ENCODE measurements around the gene ANKRD34A.

ANKRD34A gene

GRCh38 chr1:145961425-145962156 lies 2.8 kb downstream of the ANKRD34A start:
- Histone ChIP-seq H3K36me3 (ENCODE audit: insufficient read depth, low read length) (no peaks in the 10 kb centered on the region), H3K4me3 (ENCODE audit: low read depth in 1 of 2, low read length in 2 of 2) (peak overlapping the region; percentile 63 to 94), H3K9ac (ENCODE audit: low read length) (peak overlapping the region; percentile 89), H3K4me1 (ENCODE audit: insufficient read depth, low read length) (peaks cover 46% of the 10 kb centered on the region), H3K27me3 (ENCODE audit: control insufficient read depth in 1 of 2, insufficient read depth in 2 of 2, low read length in 2 of 2) (no peaks in the 10 kb centered on the region), H3K27ac (ENCODE audit: low read depth, low read length) (peak overlapping the region; percentile 89), H3K9me3 (ENCODE audit: low read length) (no peaks in the 10 kb centered on the region)

GRCh38 chr1:145961109-145961424 lies 3.3 kb downstream of the ANKRD34A start:
- Histone ChIP-seq H3K27ac (ENCODE audit: low read depth, low read length) (peak overlapping the region; percentile 89), H3K4me1 (ENCODE audit: insufficient read depth, low read length) (peaks cover 51% of the 10 kb centered on the region), H3K36me3 (ENCODE audit: insufficient read depth, low read length) (no peaks in the 10 kb centered on the region), H3K4me3 (ENCODE audit: low read depth in 1 of 2, low read length in 2 of 2) (peak overlapping the region; percentile 63 to 94), H3K27me3 (ENCODE audit: control insufficient read depth in 1 of 2, insufficient read depth in 2 of 2, low read length in 2 of 2) (no peaks in the 10 kb centered on the region), H3K9me3 (ENCODE audit: low read length) (no peaks in the 10 kb centered on the region), H3K9ac (ENCODE audit: low read length) (peak overlapping the region; percentile 89)

- H3K4me1 ChIP-seq (ENCODE audit: insufficient read depth, low read length): peaks cover 56% of the 10 kb centered on the region
- peak overlapping the region; percentile 89 for H3K27ac ChIP-seq (ENCODE audit: low read depth, low read length)
- peak overlapping the region; percentile 63 to 94 for H3K4me3 ChIP-seq (ENCODE audit: low read depth in 1 of 2, low read length in 2 of 2)
- no peaks in the 10 kb centered on the region for H3K27me3 ChIP-seq (ENCODE audit: control insufficient read depth in 1 of 2, insufficient read depth in 2 of 2, low read length in 2 of 2)
- H3K9me3 ChIP-seq (ENCODE audit: low read length): no peaks in the 10 kb centered on the region
- no peaks in the 10 kb centered on the region for H3K36me3 ChIP-seq (ENCODE audit: insufficient read depth, low read length)
- peak overlapping the region; percentile 89 for H3K9ac ChIP-seq (ENCODE audit: low read length)
These were observed 3.8 kb downstream of the ANKRD34A start for GRCh38 chr1:145960468-145961108.

DNA sequence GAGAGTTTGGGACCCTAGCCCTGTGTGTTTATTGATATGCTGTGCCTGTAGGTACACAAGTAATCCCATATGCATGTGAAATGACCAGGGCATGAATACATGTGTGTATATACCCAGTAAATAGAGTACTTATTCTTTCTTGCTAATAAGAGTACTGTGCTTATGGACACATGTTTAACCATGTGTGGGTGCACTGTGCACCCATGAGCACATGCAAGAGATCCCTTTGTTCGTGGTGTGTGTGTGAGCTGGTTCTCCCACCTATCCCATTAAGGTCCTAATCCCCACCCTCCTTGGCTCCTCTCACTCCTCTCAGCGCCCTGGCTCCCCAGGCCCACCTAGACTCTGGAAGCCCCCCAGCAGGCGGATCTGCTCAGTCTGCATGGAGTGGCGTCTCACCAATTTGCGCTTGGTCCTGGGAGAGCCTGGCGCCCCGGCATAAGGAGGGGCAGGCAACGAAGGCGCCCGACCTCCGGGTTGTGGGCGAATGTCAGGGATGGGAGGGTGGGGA lies 4.4 kb downstream of the ANKRD34A start:
- H3K4me3 ChIP-seq (ENCODE audit: low read depth in 1 of 2, low read length in 2 of 2): peak overlapping the region; percentile 63 to 94
- peak overlapping the region; percentile 14 for H3K9ac ChIP-seq (ENCODE audit: low read length)
- H3K27ac ChIP-seq (ENCODE audit: low read depth, low read length): peak overlapping the region; percentile 89
- H3K9me3 ChIP-seq (ENCODE audit: low read length): no peaks in the 10 kb centered on the region
- H3K36me3 ChIP-seq (ENCODE audit: insufficient read depth, low read length): no peaks in the 10 kb centered on the region
- peaks cover 57% of the 10 kb centered on the region for H3K4me1 ChIP-seq (ENCODE audit: insufficient read depth, low read length)
- H3K27me3 ChIP-seq (ENCODE audit: control insufficient read depth in 1 of 2, insufficient read depth in 2 of 2, low read length in 2 of 2): no peaks in the 10 kb centered on the region

GRCh38 chr1:145959333-145959732 lies 5.0 kb downstream of the ANKRD34A start:
- no peak overlapping the region for H3K4me3 ChIP-seq (ENCODE audit: low read depth in 1 of 2, low read length in 2 of 2)
- H3K9ac ChIP-seq (ENCODE audit: low read length): no peak overlapping the region
- H3K27ac ChIP-seq (ENCODE audit: low read depth, low read length): peak overlapping the region; percentile 89
- H3K4me1 ChIP-seq (ENCODE audit: insufficient read depth, low read length): peaks cover 63% of the 10 kb centered on the region
- H3K27me3 ChIP-seq (ENCODE audit: control insufficient read depth in 1 of 2, insufficient read depth in 2 of 2, low read length in 2 of 2): no peaks in the 10 kb centered on the region
- H3K9me3 ChIP-seq (ENCODE audit: low read length): no peaks in the 10 kb centered on the region
- H3K36me3 ChIP-seq (ENCODE audit: insufficient read depth, low read length): no peaks in the 10 kb centered on the region

GRCh38 chr1:145958734-145959133 lies 5.6 kb downstream of the ANKRD34A start:
- peak overlapping the region; percentile 90 for H3K27ac ChIP-seq (ENCODE audit: low read depth, low read length)

GRCh38 chr1:145957443-145958319 lies 6.7 kb downstream of the ANKRD34A start, which contains the start of gene LIX1L:
TSS of gene LIX1L (minus strand) at chr1:145958017. CDS start at chr1:145957927, 90 bp downstream.
- peaks cover 58% of the 10 kb centered on the region for H3K4me1 ChIP-seq (ENCODE audit: insufficient read depth, low read length)

More at GRCh38 chr1:145958734-145959133, 5.6 kb downstream of the ANKRD34A start:
- no peaks in the 10 kb centered on the region for H3K9me3 ChIP-seq (ENCODE audit: low read length)
- H3K4me3 ChIP-seq (ENCODE audit: low read depth in 1 of 2, low read length in 2 of 2): no peak overlapping the region
- H3K4me1 ChIP-seq (ENCODE audit: insufficient read depth, low read length): peaks cover 64% of the 10 kb centered on the region
- no peak overlapping the region for H3K9ac ChIP-seq (ENCODE audit: low read length)
- no peaks in the 10 kb centered on the region for H3K36me3 ChIP-seq (ENCODE audit: insufficient read depth, low read length)
- no peaks in the 10 kb centered on the region for H3K27me3 ChIP-seq (ENCODE audit: control insufficient read depth in 1 of 2, insufficient read depth in 2 of 2, low read length in 2 of 2)

GRCh38 chr1:145956781-145957442 lies 7.5 kb downstream of the ANKRD34A start:
- Histone ChIP-seq H3K4me3 (ENCODE audit: low read depth in 1 of 2, low read length in 2 of 2) (peak overlapping the region; percentile 67 to 79), H3K9me3 (ENCODE audit: low read length) (no peaks in the 10 kb centered on the region), H3K9ac (ENCODE audit: low read length) (peak overlapping the region; percentile 91), H3K4me1 (ENCODE audit: insufficient read depth, low read length) (peaks cover 58% of the 10 kb centered on the region), H3K27ac (ENCODE audit: low read depth, low read length) (peak overlapping the region; percentile 90), H3K36me3 (ENCODE audit: insufficient read depth, low read length) (no peaks in the 10 kb centered on the region), H3K27me3 (ENCODE audit: control insufficient read depth in 1 of 2, insufficient read depth in 2 of 2, low read length in 2 of 2) (no peaks in the 10 kb centered on the region)

More at GRCh38 chr1:145957443-145958319, 6.7 kb downstream of the ANKRD34A start, which contains the start of gene LIX1L:
- Histone ChIP-seq H3K27ac (ENCODE audit: low read depth, low read length) (peak within 1 kb of the TSS; percentile 90), H3K27me3 (ENCODE audit: control insufficient read depth in 1 of 2, insufficient read depth in 2 of 2, low read length in 2 of 2) (no peaks in the 10 kb centered on the region), H3K9ac (ENCODE audit: low read length) (peak within 1 kb of the TSS; percentile 91), H3K9me3 (ENCODE audit: low read length) (no peaks in the 10 kb centered on the region), H3K4me3 (ENCODE audit: low read depth in 1 of 2, low read length in 2 of 2) (peak within 1 kb of the TSS; percentile 67 to 79), H3K36me3 (ENCODE audit: insufficient read depth, low read length) (no peaks in the 10 kb centered on the region)

DNA sequence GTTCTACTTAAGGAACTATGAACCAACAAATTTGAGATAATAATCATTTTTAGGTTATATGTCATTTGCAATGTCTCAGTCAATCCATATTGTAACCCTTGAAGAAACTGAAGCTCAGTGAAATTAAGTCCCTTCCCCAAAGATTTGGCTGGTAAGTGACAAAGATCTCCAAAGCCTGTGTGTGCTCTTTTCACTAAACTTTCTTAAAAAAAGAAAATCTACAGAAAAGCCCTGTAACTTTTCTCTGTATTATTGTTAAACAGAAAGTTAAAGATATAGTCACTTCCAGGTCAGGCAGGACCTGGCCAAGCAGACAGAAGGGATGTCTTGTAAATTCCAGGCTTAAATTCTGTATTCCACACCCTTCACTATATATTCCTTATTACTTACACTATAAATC lies 8.0 kb downstream of the ANKRD34A start:
- H3K4me1 ChIP-seq (ENCODE audit: insufficient read depth, low read length): peaks cover 58% of the 10 kb centered on the region

DNA sequence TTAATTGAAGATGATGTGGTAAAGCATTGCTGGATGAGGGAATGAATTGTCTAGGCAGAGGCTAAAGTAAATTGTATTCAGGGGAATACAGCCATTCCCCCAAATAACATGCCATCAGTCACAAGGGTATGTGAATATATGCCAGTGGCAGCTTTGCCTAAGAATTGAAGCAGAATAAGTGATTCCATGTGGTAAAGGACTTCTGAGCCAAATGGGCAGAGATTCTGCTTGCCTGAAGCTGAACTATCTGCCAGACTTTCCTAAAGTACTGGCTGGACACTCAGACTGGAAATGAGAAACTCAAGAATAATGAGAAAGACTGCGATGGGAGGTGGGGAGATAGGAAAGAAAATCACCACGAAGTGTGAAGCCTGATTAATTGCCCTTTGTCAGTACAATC lies 8.9 kb downstream of the ANKRD34A start:
- H3K27me3 ChIP-seq (ENCODE audit: control insufficient read depth in 1 of 2, insufficient read depth in 2 of 2, low read length in 2 of 2): no peaks in the 10 kb centered on the region
- no peaks in the 10 kb centered on the region for H3K36me3 ChIP-seq (ENCODE audit: insufficient read depth, low read length)
- H3K4me3 ChIP-seq (ENCODE audit: low read depth in 1 of 2, low read length in 2 of 2): peak overlapping the region in 1 of 2 donors; percentile 67
- peak overlapping the region; percentile 51 for H3K27ac ChIP-seq (ENCODE audit: low read depth, low read length)
- H3K4me1 ChIP-seq (ENCODE audit: insufficient read depth, low read length): peaks cover 58% of the 10 kb centered on the region
- H3K9me3 ChIP-seq (ENCODE audit: low read length): no peaks in the 10 kb centered on the region
- no peak overlapping the region for H3K9ac ChIP-seq (ENCODE audit: low read length)

More for the DNA sequence above, 8.0 kb downstream of the ANKRD34A start:
- no peaks in the 10 kb centered on the region for H3K9me3 ChIP-seq (ENCODE audit: low read length)
- peak overlapping the region; percentile 90 for H3K27ac ChIP-seq (ENCODE audit: low read depth, low read length)
- peak overlapping the region; percentile 91 for H3K9ac ChIP-seq (ENCODE audit: low read length)
- peak overlapping the region in 1 of 2 donors; percentile 67 for H3K4me3 ChIP-seq (ENCODE audit: low read depth in 1 of 2, low read length in 2 of 2)
- no peaks in the 10 kb centered on the region for H3K27me3 ChIP-seq (ENCODE audit: control insufficient read depth in 1 of 2, insufficient read depth in 2 of 2, low read length in 2 of 2)
- H3K36me3 ChIP-seq (ENCODE audit: insufficient read depth, low read length): no peaks in the 10 kb centered on the region

Measured in muscle layer of colon (tissue), 2 donors.